Fibroblast of the conjunctiva (primary cell): ENCODE results near the gene ACE.

Experiments
- DNase-seq: peaks from one replicate; pipeline ENCODE4 v3.0.0-alpha.2; 2010; ENCODE audit warnings: low read depth

ACE gene

GRCh38 chr17:63537991-63538692, 61.3 kb downstream of the ACE start:
- DNase-seq: no peak

- DNase-seq: no peak
Observed at GRCh38 chr17:63538693-63539595, 62.1 kb downstream of the ACE start.

GRCh38 chr17:63540590-63540989, 63.7 kb downstream of the ACE start:
- no peak for DNase-seq

GRCh38 chr17:63542218-63542545, 65.3 kb downstream of the ACE start:
- no peak for DNase-seq

GRCh38 chr17:63542942-63543821, 66.3 kb downstream of the ACE start:
- DNase-seq: no peak

GRCh38 chr17:63543822-63544420, 67.1 kb downstream of the ACE start:
- no peak for DNase-seq

GRCh38 chr17:63544467-63545301, 67.8 kb downstream of the ACE start:
- no peak for DNase-seq

- no peak for DNase-seq
Observed at GRCh38 chr17:63546308-63547082, 69.6 kb downstream of the ACE start.

GRCh38 chr17:63547083-63547523, 70.2 kb downstream of the ACE start:
- no peak for DNase-seq
